ENCODE measurements around the gene PTAR1.

Gene PTAR1

DNA sequence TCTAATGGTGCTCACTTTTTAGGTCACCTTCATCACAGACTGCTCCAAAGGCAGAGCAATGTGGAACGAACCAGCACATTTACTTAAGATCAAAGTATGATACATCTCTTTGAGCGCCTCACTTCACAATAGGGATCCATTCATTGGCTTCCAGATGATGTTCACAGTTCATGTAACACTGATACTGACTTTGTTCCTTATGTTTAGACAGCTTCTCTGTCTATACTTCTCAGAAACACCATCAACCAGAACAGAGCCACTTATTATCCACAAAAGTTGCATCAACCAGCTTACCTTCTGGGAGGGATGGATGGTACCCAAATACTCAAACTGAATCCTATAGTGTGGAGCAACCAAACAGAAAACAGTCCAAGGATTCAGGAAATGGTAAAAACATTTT lies 4.6 kb downstream of the PTAR1 start:
- DNase-seq (ENCODE audit: extremely low spot score, insufficient read length, low read depth), result no peak
- FAIRE-seq, result peak; percentile 35

DNA sequence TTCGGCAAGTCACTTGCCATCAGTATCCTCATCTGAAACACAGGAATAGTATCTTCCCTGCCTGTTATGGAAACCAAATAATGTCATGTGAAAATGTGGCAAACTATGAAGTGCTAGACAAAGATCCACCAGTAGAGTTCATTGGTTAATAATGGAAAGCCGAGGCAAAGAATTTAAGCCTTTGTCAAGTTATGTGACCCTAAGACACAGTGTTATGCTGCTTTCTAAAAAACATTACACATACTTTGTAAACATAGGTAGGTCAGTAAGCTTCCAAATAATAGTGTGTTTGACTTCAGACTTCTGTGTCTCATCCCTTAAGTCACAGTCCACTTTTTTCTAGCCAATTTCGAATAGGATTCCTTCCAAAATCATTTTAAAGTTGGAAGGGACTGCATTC lies 6.0 kb downstream of the PTAR1 start:
- DNase-seq (ENCODE audit: extremely low spot score, insufficient read length, low read depth), result no peak
- FAIRE-seq, result no peak

DNA sequence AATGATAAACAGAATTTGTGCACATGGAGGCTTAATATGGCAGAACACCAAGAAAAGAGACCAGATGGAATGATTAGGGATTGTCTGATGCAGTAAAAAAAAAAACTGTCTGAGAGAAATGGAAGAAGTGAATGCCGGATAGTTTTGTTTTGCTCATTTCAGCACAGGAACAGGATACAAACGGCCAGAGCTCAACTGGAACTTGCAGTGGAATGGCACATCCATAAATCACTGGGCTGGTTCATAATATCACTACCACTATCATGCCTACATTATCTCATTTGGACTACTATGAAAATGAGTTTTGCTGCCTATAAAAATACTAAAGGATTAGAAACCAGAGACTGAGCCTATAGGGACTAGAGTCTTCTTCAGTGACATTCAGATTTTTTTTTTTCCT lies 9.7 kb downstream of the PTAR1 start:
- FAIRE-seq, result no peak
- DNase-seq (ENCODE audit: extremely low spot score, insufficient read length, low read depth), result no peak

DNA sequence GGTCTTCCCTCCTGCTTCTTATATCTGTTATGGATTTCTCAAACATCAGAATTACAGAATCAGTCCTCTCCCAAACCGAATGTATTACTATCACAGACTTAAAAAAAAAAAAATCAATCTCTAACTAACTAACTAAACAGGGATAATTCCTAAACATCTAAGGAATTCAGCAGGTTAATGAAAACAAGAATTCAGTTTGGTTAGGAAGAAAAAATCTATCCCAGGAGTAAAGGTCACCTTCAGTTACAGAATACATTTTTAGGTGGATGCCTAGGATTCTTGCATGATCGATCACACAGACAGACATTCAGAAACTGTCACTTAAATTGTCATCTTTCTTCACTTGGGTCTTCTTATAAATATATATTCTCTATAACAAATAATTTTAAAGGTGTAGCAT lies 11.5 kb downstream of the PTAR1 start:
- DNase-seq (ENCODE audit: extremely low spot score, insufficient read length, low read depth) (no peak), FAIRE-seq (no peak)

DNA sequence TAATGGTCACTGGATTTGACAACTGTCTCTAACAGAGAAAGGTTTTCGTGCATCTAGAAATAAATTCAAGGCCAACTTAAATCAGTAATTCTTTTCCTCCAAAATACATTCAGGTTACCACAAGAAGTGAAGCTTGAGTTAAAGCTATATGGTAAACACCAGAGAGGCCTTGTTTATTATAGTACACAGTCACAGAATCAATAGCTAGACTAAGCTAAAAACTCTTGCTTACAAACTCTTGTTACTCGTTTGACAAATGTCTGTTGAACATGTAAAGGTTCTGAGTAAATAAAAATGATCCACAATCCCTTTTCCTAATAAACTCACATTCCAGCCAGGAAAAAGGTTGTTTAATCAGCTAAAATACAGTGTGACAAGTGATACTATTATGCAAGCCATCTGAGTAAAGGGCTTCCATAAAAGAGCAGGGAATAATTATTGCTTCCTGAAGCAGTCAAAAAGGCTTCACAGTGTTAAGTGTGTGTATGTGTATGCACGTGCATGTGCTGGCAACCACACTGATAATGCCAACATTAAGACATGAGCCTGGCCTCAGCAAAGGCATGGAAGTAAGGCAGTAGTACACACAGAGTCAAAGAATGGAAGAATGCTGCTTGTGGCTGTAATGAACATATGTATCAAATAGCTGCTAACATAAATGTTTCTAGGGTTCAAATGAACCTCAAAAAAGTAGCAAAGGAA lies 12.8 kb downstream of the PTAR1 start:
- DNase-seq (ENCODE audit: extremely low spot score, insufficient read length, low read depth), result no peak
- no peak for FAIRE-seq

DNA sequence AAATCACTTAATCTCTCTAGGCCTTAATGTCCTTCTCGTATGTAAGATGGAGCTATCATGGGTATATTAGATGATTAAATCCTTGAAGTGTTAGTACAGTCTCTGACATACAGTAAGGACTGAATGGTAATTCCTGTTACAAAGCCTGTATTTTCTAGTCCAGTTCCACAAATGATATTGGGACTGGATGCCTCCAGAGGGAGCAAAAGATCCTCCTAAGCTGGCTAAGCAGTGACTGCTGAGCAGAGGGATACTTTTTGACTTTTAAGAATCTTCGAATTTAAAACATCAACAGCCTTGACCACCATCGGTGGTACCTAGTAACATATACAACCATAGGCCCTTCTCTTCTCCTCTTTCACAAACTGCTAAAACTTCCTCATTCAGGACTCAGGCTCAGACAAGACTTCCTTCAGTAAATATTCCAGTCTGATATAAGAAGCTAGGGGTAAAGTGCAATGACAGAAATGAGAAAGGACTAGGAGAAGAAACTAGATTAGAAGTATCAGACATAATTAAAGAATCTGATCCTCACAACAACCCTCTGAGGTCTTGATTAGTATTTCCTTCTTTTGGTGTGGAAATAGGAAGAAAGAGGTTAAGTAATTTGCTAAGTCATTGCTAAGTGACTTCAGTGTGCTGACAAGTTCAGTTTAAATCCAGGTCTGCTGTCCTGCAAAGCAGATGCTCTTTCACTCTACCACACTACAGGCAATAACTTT lies 13.9 kb downstream of the PTAR1 start:
- FAIRE-seq, result no peak
- DNase-seq (ENCODE audit: extremely low spot score, insufficient read length, low read depth), result no peak

DNA sequence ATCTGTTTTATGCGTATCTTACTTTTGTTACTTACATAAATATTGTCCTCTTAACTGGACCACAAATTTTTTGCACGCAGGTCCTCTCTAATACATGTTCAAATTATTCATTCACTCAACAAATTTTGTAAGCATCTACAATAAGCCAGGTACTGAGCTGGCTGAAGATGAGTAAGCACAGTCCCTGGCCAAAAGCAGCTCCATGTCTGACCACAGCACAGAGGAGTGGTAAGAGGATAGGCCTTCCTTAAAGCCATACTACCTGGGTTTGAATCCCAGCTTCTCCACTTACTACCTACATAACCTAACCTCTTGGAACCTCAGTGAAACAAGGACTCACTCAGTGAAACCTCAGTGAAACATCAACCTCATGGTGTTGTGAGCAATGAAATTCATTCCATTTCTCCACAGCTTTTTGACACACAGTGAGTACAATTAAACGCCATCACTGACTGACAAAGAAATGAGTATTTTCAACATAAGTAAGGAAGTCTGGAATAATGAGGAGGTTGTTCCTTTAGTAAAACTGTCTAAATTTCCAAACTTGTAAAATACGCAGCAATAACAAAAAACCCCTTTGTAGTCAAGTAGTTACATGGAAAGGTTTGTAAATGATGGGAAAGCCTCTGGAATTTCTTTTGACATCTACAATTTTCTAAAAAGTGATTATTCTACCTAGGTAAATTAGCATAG lies 15.0 kb downstream of the PTAR1 start:
- FAIRE-seq (no peak), DNase-seq (ENCODE audit: extremely low spot score, insufficient read length, low read depth) (no peak)

DNA sequence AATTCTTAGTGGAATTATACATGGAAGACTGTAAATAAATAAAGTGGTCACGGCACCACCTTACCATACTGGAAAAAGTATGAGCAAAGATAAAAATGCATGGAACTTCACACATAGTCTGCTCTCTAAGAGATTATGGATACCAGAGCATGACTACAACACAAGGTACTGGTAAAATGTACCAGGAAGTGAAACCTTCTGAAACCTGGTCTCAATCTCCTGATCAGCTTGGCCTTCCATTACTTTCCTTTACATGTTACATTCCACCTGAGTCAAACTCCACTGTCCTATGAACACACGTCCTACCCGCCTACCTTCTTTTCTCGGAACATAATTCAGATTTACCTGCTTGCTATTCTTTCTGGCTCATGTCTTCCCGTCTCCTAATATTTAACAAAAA lies 15.9 kb downstream of the PTAR1 start:
- FAIRE-seq, result peak; percentile 48
- DNase-seq (ENCODE audit: extremely low spot score, insufficient read length, low read depth), result no peak

DNA sequence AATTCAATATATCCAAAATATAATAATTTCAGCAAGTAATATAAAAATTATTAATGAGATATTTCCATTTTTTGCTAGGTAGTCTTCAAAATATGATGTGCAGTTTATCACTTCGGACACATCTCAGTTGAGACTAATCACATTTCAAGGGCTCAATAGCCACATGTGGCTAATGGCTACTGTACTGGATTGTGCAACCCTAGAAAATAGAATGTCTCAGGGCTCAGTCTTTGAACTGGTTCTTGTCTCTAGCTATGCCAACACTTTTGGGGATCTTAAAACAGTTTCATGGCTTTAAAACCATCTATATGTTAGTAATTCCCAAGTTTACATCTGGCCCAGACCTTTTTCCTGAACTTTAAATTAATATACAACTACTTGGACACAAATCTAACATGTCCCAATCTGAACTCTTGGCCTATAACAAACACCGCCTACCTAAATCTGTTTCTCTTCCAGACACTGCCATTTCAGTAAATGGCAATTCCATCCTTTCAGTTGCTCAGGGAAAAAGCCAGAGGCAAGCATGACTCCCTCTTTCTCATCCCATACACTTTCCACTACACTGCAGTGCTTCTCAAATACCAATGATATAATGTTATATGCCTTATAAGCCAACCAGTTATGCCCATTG lies 18.8 kb downstream of the PTAR1 start:
- FAIRE-seq (no peak), DNase-seq (ENCODE audit: extremely low spot score, insufficient read length, low read depth) (no peak)

DNA sequence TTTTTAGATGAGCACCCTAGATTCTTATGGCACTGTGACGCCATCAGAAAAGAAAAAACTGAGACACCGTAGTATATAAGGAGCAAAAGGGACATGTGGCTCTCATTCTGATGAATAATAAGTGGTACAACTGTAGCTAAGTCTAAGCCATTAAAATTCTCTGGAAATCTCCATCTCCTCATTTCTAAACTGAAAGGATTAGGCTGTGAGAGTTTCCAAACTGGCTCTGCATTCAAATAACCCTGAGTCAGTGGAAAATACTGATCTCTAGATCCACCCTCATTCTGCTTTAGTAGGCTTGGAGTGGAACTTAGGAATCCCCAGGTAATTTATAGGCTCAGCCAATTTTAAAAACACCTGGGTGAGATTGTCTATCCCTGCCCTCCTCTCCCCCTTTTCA lies 28.5 kb downstream of the PTAR1 start:
- DNase-seq (ENCODE audit: extremely low spot score, insufficient read length, low read depth) (no peak), FAIRE-seq (no peak)

DNA sequence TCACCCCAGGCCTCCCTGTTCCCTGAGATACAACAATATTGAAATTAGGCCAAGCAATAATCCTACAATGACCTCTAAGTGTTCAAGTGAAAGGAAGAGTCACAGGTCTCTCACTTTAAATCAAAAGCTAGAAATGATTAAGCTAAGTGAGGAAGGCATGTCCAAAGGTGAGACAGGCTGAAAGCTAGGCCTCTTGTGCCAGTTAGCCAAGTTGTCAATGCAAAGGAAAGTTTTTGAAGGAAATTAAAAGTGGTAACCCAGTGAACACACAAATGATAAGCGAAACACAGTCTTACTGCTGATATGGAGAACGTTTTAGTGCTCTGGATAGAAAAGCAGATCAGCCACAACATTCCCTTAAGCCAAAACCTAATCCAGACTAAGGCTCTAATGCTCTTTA lies 39.8 kb downstream of the PTAR1 start:
- no peak for DNase-seq (ENCODE audit: extremely low spot score, insufficient read length, low read depth)
- no peak for FAIRE-seq

DNA sequence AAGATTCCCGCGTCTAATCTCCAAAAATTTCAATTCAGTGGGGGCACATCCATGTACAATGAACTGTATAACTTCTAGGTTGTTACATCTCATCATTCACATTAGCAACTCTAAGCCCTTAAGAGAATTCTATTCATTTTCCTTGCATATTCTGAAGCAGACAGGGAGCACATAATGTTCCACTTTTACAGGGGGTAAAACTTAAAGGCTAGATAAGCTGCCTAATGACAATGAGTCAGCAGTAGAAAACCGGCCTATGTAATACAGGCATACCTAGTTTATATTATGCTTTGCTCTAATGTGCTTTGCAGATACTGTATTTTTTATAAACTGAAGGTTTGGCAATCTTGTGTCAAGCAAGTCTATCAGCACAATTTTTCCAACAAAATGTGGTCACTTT lies 40.4 kb downstream of the PTAR1 start:
- FAIRE-seq, result no peak
- DNase-seq (ENCODE audit: extremely low spot score, insufficient read length, low read depth), result no peak

DNA sequence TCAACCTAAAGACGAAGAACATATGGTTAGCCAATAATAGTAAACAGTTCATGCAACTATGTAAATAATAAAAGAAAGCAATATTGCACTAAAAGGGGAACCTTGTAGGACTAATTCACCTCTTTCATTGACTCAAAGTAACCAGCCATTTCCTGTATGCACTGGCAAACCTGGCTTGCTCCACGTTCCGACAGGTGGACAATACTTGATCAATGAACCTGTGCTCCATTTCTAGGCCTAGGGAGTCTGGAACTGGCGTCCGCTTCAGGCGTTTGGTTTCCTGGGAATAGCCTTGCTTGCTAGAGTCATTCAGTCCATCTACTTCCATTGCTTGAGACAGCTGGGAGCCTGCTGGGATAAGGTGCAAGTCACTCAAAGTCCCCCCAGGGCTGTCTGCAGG lies 41.6 kb downstream of the PTAR1 start:
- no peak for DNase-seq (ENCODE audit: extremely low spot score, insufficient read length, low read depth)
- no peak for FAIRE-seq

DNA sequence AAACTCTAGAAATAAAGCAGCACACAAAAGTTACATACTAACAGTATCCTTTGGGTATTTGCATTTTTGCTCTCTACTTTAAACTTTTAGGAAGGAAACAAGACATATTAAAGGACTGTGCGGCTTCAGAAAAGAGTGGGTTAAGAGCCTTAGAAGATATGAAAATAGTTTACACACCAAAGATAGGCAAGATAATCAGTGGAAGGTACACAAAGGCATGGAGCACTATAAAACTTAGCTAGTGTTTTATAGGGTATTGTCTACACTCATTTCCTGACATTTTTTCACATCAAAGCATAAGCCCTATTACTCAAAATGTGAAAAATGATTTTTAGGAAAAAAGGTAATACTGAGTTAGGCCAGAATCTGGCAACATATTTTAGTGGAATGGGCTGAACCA lies 44.0 kb downstream of the PTAR1 start:
- DNase-seq (ENCODE audit: extremely low spot score, insufficient read length, low read depth) (no peak), FAIRE-seq (no peak)

DNA sequence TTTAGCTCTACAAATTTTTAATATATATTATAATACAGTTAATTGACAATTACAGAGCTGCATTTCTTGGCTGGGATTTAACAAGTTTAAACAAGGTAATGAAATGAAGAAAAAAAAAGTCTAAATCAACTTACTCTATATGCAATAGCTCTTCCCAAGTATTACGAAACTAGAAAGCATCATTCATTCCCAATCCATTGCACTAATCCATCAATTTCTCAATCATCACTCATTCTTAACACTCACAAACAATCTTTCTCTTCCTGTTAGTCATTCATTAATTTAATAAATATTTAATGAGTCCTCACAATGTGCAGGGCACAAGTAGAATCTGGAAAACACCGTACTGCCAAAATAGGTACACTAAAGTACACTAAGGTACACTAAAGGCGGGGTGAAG lies 44.7 kb downstream of the PTAR1 start:
- no peak for FAIRE-seq
- no peak for DNase-seq (ENCODE audit: extremely low spot score, insufficient read length, low read depth)

DNA sequence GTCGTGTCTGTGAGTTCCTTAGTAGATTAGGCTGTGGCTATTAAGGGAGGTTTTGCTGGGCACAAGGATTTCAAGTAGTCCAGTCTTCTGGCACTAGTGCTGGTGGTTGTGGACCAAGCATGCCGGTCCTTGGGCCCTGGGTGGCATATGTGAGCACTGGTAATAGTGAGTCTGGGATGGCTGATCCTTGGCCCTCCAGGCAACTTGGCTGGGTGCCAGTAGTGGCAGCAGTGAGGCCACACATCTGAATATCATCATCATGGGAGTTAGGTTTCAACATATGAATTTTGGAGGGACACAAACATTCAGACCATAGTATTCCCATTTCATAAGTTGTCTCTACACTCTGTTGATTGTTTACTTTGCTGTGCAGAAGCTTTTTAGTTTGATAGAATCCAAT lies 62.3 kb downstream of the PTAR1 start:
- FAIRE-seq (no peak), DNase-seq (ENCODE audit: extremely low spot score, insufficient read length, low read depth) (no peak)

DNA sequence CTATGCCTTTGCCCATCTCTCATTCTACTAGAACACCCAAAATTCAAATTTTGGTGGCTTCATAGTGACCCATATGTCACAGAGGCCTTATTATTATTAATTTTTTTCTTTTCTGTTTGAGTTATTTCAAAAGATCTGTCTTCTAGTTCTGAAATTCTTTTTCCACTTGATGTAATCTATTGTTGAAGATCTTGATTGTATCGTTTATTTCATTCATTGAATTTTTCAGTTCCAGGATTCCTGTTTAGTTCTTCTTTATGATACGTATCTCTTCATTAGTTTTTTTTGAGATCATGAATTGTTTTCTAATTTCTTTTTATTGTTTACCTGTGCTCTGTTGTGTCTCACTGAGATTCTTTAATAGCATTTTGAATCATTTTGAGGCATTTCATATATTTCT lies 63.0 kb downstream of the PTAR1 start:
- no peak for FAIRE-seq
- no peak for DNase-seq (ENCODE audit: extremely low spot score, insufficient read length, low read depth)

DNA sequence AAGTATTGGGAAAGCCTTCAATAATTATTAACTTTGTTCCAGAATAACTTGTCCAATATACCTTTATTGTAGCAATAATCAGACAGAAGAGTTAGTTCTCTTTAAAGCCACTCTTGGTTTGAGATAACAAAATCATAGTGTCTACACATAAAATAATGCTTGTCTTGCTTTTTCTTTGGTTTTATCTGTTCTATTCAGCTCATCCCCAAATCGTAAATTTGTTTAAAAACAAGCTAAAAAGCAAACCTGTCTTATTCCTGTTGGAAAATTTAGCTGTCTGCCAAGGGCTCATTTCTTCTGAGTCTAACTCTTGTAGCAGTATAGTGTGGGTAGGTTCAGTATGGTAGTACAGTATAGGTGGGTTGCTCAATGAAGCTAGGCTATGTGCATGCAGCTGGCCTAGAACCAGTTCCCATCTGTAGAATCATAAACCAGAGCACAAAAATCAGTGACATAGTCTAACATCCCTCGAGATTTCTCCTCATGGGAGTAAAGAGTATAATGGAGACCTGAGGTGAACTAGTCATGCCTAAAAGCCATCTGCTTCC lies 69.7 kb downstream of the PTAR1 start:
- DNase-seq (ENCODE audit: extremely low spot score, insufficient read length, low read depth) (no peak), FAIRE-seq (no peak)

DNA sequence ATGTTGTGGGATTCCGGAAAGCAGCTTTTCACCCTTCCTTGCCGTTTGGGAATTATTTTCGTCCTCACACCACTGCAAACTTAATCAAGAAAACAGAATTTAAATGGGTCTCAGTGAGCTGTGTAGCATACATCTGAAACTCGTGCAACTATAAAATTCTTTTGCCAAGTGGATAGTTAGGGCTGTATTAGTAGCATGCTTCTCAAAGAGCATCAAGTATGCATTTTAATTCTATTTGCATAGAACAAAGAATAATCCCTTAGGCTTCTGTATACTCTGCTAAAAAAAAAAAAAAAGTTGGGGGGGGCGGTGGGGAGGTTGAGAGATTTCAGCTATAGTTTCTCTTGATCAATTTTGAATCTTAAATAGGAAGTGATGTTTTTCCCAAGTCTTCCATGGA lies 75.9 kb downstream of the PTAR1 start:
- DNase-seq (ENCODE audit: extremely low spot score, insufficient read length, low read depth), result no peak

DNA sequence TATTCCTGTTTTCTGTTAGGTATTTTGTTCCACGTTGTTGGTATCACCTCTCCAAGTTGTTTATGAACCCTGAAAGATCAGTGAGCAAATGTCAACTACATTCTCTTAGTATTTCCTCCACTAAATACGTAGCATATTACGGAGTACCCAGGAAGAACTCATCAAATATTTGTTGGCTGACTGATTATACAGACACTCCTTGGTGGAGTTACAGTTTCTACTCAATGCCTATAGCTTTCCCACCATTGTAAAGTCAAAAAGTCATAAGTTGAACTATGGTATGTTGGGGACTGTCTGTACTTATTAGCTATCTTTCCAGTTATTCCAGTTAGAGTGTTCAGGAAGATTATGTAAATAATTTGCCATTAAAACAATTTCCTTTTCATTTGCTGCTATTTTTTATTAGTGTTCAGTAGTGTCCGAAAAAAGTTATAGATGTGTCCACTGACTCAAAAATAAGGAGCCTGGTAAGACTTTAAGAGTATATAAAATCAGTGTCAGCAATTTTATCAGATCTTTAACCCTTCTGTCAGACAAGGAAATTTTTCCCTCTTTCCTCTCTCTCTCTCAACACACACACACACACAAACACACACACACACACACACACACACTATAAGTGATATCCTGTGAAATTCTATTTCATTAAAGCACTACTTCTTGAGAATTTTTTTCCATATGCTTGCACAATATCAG lies 80.8 kb downstream of the PTAR1 start:
- FAIRE-seq, result no peak

More for the DNA sequence above, 75.9 kb downstream of the PTAR1 start:
- FAIRE-seq, result no peak

More for the DNA sequence above, 80.8 kb downstream of the PTAR1 start:
- no peak for DNase-seq (ENCODE audit: extremely low spot score, insufficient read length, low read depth)

All from GM18507 (cell line).